Hematopoietic multipotent progenitor cell treated with erythropoietin and hydrocortisone succinate and interleukin-3 and kit ligand, for 8 days (in vitro differentiated cells): ENCODE data around the gene SACM1L.

Experiments used
- DNase-seq: peaks from one replicate; pipeline ENCODE4 v3.0.0-alpha.2; 2015

SACM1L gene

DNA sequence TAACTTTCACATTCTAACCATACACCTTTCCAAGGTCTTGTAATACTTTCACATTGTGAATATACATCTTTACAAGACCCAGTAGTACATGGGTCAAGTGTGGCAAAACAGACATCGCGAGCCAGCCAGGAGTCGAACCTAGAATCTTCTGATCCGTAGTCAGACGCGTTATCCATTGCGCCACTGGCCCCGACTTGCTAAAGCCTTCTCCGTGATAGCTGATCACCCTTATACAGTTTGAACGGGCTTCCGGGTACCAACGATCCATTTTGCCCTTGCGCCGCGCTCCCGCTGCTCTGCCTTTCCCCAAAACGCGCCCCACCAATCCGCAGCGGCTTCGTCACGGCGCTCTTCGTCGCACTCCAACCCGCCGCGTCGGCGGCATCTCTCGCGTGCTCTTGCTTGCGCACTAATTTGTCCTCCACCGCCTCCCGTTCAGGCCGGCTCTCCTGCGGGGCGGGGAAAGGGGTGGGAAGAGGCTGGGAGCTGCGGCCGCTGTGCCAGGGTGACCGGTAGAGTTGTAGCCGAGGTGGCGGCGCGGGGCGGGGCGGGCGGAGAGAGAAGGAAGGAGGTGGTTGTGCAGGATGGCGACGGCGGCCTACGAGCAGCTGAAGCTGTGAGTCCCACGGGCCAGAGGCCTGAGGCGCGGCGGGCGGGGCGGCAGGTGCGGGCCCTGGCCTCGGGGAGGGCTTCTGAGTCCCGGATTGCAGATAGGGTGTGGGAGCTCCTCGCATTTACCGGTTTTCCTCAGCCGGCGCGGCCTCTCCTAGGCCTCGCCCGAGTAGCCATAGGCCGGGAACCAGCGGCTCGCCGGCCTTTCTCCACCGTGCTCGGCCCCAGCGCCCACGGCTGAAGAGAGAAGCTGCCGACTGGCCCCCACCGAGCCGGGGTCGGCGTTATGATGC lies at the start of gene SACM1L:
TSS of gene SACM1L (plus strand) at position 515 of the 905 bp plus-strand sequence. CDS start at position 585, 70 bp downstream.
- peak; percentile 98 for DNase-seq

GRCh38 chr3:45640091-45640507 lies 49.1 kb upstream of the SACM1L start:
- peak; percentile 85 for DNase-seq

DNA sequence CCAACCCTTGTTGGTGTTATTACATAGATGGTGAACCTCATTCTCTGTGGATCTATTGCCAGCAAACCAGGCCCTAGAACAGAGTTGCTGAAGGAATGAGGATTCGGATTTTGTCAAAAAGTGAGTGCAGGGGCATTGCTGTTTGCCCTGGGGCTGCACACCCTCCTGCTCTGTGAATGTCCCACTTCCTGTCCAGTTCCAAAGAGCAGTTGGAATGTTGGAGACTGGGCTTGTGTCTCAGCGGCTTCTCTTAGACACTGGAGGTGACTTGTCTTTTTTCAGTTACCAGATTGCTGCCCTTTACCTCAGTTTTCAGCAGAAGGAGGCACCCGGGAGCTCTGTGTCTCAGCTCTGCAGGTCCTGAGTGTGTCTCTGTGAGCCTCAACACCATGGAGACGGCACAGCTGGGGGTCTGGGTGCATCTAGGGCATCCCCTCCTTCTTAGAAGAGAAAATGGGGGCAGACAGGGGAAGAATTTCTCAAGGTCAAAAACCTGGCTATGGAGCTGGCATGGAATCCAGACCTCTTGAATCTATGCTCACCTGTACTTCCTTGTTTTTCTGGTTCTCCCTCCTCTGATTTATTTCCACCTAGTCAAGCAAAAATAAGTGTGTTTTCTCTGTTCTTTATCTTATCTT lies 48.4 kb upstream of the SACM1L start:
- no peak for DNase-seq

DNA sequence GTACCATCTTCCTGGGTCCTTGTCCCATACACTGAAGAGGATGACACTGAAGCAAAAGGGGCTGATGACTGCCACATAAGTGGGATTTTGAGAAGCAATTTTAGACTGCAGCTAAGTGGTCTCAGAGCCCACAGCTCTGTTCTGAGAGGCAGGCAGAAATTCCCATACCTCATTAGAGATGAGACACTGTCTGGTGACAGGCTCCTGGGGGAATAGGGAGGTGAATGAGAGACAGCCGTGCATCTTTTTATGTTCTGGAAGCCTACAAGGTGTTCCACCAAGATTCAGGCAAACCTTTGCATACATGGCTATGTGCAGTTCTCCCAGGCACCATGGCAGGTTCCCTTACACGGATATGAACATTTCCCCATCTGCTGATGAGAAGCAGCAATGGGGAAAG lies 47.4 kb upstream of the SACM1L start:
- no peak for DNase-seq

- no peak for DNase-seq
These were observed 46.5 kb upstream of the SACM1L start for GRCh38 chr3:45642731-45643152.

DNA sequence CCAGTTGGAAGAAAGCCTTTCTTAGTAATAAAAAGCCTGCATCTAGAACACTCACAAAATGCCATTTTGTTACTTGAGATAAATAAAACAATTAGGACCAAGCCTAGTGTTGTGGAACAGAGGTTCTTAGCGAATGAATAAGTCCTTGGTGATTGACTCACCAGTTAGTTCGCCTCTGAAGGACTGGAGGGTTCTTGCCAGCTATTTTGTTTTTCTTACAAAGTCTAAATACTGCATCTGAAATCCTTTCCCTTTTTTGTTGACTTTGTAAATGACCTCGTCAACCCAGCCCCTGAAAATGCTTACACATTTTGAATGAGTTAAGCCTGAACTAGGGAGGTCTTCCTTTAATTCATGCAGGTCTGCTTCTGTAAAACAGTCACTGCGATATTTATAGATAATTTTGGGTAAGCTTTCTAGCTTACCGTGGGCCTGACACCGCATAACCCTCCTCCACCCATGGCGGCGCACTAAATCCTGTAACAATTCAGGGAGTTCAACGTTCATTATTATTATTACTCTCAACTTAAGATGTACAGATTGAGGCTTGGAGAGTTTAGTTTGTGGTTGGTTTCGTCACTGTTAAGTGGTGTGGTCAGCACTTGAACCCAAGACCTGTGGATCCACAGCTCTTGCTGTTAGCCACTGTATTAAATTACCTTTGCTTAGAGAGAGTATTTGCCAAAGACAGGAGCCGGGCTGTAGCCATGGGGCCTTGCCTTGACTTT lies 45.0 kb upstream of the SACM1L start:
- DNase-seq: no peak

DNA sequence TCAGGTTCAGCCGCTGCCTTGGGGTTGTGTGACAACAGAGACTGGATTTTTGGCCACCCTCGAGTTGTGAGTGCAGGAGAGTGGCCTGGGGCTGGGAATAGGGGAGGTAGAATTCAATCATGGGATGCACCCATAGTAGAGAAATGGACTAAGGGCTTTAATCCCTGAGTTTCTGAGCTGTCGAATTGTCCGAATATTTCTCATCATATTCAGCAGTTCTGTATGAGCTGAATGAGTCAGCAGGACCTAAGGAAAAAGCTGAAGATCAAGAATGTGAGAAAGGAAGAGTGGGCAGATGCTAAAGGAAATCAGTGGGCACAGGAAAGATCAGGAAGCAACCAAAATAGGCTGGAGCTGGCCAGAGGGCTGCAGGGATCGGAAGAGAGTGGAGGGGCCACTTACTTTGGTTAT lies 44.4 kb upstream of the SACM1L start:
- DNase-seq: no peak

GRCh38 chr3:45646051-45646585 lies 43.1 kb upstream of the SACM1L start:
- no peak for DNase-seq

DNA sequence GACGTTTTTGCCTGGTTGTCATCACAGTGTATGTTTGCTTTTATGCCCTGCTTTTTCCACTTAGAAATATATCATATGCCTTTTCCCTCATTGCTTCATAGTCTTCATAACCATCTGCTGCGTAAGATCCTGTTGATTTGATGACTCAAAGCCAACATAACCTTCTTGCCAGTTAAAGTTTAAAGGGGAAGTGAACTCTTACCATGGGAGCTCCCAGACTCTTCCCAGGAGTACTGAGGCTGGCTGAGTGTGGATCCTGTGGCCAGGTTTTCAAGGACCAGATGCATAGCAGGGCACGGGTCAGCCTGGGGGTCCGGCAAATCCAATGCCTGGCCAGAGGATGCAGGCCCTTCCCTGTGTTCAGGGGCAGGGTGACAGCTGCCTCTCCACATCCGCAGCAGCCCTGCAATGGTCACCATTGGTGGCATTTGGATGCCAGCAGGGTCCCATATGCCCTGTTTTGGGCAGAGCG lies 42.0 kb upstream of the SACM1L start:
- peak; percentile 19 for DNase-seq

- DNase-seq: no peak
These were observed 36.0 kb upstream of the SACM1L start for GRCh38 chr3:45653205-45653604.

DNA sequence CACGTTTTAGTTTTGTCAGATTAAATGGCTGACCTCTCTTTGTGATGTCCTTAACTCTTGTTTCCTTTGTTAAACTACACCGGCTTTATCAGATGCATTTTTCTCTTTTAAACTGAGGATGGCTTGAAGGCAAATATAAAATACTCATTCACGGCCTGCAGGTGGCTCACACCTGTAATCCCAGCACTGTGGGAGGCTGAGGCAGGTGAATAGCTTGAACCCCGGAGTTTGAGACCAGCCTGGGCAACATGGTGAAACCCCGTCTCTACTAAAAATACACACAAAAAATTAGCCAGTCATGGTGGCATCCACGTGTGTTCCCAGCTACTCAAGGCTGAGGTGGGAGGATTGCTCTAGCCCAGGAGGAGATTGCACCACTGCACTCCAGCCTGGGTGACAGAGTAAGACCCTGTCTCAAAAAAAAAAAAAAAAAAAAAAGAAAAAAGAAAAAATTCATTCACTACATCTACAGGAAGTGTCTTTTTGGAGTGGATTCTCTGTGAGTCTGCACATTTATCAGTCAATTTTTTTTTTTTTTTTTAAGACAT lies 34.7 kb upstream of the SACM1L start:
- DNase-seq: no peak

- DNase-seq: no peak
These were observed 33.3 kb upstream of the SACM1L start for GRCh38 chr3:45655906-45656305.

DNA sequence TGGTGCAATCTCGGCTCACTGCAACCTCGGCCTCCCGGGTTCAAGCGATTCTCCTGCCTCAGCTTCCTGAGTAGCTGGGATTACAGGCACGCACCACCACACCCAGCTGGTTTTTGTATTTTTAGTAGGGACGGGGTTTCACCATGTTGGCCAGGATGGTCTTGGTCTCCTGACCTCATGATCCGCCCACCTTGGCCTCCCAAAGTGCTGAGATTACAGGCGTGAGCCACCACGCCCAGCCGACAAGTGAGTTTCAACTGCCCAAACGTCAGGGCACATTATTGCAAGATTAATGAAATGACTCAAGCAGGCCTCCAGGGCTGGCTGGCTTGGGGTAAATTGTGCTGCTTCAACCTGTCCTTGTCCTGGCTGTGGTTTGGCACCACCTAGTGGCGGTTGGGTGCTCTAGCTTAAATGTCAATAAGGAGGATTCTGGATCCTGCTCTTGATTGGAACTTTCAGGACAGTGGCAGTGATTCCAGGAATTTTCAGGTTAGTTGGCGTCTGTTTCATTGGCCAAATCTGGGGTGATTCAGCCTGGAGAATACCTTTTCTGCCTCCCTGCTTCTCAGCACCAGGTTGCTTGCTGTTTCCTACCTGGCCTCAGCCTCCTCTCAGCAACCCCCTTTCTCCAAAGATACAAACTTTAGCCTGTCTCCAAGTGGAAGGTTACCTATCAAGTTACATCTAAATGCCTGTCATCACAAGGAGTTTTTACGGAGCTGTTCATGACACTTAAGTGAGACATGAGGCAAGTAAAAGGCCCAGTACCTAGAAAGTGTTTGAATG lies 32.4 kb upstream of the SACM1L start:
- peak; percentile 94 for DNase-seq

- no peak for DNase-seq
These were observed 31.3 kb upstream of the SACM1L start for GRCh38 chr3:45657853-45658252.

DNA sequence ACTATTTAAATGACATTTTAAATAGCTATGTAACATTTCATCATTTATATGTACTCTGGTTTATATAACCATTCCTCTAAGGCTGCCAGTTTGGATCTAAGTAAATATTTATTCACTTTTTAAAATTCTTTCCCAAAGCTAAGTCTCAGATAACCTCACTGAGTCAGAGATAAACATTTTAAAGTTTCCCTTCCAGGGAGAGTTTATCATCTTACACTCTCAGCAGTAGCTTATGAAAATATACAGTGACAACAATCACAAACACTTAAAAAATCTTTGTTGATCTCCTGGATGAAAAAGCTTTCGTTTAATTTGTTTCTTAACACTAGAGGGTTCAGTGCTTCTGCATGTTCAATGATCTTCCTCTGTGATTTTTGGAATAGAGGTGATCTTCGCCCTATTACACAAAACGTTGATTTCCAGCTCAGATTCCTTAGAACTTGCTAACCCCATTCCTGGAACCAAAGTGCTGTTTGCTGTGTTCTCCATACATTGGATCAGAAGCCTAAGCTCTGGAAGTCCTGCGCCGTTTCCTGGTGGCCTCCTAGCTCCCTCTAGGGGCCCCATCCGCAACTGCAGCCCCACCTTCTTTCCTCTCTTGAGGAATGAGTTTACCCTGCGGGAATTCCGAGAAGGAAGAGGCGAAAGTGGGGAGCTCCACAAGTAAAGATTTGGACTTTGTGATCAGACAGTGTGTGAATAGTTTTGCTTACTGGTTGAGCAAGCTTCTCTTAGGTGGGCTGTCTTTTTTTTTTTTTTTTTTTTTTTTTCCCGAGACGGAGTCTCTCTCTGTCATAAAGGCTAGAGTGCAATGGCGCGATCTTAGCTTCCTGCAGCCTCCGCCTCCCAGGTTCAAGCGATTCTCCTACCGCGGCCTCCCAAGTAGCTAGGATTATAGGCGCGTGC lies 29.3 kb upstream of the SACM1L start:
- DNase-seq: peak; percentile 56

GRCh38 chr3:45660567-45660901 lies 28.7 kb upstream of the SACM1L start:
- DNase-seq: no peak

DNA sequence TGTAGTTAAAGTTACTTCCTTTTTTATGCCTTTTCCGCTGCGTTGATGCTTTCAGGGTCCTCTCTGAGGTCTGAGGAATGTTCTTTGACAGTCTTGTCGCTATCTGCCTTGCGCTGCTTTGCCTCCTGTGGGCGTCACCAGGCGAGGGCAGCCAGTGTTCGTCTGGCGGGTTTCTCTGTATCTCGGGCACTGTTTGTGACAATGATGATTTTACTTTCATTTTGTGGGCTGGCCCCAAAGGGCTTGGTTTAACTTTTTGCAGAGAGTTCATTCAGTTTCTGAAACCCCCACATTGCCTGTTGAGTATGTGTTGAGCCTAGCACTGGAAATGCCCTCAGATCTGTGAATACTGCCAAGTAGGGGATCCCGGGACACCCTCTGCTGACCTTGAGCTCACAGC lies 24.6 kb upstream of the SACM1L start:
- DNase-seq: peak; percentile 87

DNA sequence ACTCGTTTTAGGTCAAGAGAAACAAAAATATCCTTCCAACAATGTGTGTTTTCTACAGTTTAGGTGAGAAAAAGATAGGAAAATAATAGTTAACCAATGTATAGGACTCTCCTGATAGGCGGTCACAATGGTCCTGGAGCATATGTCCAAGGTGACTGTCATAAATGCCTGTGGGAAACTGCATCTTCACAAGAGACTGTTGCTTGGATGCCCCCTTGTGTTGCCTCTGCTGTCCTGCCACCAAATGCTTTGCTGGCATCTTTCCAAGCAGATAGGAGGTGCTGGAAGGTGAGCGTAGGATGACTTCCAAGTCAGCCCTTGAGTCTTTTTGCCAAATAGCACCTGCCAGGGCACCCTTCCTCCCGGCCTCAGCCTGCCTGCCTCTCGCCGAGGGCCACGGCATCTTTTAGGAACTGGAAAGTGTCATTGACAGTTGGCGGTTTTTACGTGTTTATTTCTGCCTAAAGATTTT lies 24.1 kb upstream of the SACM1L start:
- DNase-seq: peak; percentile 92

DNA sequence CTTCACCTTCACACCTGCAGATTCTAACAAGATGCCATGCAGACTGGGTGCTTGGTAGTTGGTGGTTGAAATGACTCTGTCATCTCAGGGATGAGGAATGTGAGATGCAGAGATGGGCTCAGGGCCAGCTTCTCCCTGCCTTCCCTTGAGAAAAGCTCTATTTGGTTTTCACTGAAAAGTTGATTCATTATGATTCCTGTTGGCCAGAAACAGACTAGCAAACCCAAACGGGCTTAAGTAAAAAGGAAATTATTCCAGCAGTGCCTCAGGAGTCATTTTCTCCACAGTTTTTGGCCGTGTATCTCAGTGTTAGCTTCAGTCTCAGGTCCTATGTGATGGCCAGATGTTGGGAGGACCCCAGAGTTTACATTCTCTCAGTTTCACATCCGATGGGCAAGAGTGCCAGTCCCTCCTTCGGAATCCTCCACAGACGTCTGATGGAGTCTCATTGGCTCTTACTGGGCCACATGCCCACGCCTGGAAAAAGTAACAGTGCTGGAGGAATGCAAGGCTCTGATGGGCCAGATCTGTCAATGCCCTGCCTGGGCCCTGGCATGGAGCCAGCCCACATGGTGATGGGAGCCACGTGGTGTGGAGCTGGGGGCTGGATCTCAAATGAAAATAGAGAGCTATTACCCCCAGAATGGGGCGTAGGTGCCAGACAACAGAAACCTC lies 22.3 kb upstream of the SACM1L start:
- DNase-seq: peak; percentile 67

- no peak for DNase-seq
These were observed 21.6 kb upstream of the SACM1L start for GRCh38 chr3:45667569-45667934.
